NCI-H2196 treated with DMSO at 0.1 percent for 48 hours (cell line): ENCODE measurements around the gene DDTL.
"Not testable (repeated sequence)": the region's sequence is repeated elsewhere in the genome, so short reads cannot be mapped to it uniquely, and the experiment has no call there.

Experiments used
- DNase-seq: peaks from one replicate; lab custom pipeline; 2025; ENCODE audit not compliant: unreplicated experiment; lab: John Stamatoyannopoulos, UW

DDTL gene

DNA sequence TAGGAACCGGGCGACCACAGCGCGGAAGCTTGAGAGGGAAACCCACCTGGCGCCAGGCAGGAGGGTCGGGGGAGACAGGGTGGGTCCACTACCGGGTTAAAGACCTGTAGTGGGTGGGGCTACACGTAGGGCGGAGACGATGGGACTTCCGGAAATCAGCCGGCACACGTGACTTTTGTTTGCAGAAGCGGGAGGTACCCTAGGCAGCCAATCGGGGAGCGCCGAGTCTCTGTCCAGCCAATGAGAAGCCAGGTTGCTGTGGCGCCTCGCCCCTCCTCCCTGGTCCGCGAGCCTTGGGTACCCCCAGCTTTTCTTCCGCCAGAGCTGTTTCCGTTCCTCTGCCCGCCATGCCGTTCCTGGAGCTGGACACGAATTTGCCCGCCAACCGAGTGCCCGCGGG, at the start of gene DDTL:
DDTL (plus strand) TSS at position 321 of the 400 bp plus-strand sequence; CDS start at position 348, 27 bp downstream.
- not testable (repeated sequence) for DNase-seq

DNA sequence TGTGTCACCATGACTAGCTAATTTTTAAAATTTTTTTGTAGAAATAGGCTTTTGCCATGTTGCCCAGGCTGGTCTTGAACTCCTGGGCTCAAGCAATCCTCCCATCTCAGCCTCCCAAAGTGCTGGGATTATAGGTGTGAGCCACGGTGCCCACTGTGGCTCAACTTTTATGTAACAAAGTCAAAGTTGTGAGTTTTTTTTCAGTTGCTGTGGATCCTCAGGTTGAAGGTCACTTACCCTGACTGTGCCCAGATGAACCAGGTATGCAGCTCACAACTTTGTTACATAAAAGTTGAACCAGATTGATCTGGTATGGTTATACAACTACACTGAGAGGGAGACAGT, 46.4 kb upstream of the DDTL start:
- not testable (repeated sequence) for DNase-seq

DNA sequence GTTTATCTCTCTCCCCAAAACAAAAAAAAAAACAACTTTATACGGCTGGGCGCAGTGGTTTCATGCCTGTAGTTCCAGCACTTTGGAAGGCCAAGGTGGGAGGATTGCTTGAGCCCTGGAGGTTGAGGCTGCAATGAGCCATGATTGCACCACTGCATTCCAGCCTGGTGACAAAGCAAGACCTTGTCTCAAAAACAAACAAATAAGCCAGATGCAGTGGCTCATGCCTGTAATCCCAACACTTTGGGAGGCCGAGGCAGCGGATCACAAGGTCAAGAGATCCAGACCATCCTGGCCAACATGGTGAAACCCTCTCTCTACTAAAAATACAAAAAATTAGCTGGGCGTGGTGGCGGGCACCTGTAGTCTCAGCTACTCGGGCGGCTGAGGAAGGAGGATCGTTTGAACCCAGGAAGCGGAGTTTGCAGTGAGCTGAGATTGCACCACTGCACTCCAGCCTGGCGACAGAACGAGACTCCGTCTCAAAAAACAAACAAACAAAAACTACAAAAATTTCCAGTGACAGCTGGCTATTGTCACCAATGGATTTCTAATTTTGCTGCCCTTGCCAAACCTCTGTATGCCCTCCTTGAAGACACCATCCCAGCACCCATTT, 45.0 kb upstream of the DDTL start:
- not testable (repeated sequence) for DNase-seq

DNA sequence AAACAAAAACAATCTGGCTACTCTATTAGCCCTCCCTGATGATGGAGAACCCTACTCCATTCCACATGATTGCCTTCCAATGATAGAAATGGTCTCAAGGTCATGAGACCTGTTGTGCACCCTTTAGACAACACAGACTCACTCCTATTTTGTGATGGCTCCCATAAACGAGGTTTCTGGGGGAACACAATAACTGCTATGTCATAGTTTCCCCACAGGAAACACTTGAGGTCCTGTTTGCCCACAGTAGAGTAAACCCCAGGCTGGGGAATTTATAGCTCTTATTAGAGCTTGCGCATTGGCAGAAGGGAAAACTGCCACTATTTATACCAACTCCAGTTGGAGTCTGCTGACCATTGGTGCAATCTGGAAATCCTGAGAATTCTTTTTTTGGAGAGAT, 43.8 kb upstream of the DDTL start:
- no peak for DNase-seq

DNA sequence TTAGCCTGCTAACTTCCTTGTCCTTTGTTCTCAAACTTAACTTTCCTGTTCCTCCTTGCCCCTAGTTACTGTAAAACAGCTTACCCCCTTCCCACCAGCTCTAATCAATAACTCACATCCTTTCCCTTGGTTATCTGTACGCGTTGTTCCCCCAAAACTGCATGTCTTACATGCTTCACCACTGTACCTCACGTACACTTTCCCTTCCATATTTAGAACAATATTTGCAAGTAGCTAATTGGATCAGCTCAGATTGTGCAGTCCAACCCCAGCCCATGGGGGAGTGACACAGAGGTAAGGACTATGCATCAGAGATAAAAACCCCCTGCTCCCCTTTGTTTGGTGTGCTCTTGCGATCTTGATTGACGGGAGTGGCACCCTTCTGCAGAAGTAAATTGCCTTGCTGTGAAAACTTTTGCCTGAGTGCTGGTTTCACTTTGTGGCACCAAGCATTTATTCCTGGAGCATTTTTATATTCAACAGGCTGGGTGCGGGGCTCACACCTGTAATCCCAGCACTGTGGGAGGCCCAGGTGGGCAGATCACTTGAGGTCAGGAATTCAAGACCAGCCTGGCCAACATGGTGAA, 41.6 kb upstream of the DDTL start:
- DNase-seq = no peak

DNA sequence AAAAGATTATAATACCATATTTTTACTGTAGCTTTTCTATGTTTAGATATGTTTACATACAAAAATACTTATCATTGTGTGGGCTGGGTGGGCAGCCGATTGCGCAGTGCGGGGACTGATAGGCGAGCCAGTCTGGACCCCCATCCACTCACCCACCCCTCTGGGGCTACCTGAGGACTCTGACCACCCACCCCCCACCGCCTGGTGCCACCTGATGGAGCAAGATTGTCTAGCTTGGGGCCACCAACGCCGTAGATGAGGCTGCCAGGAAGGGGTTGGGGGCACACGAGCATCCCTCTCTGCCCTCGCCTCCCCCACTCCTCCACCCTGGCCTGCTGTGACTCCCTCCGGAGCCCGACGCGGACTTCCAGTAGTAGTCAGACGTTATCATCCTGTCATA, 40.1 kb upstream of the DDTL start:
- DNase-seq = no peak

DNA sequence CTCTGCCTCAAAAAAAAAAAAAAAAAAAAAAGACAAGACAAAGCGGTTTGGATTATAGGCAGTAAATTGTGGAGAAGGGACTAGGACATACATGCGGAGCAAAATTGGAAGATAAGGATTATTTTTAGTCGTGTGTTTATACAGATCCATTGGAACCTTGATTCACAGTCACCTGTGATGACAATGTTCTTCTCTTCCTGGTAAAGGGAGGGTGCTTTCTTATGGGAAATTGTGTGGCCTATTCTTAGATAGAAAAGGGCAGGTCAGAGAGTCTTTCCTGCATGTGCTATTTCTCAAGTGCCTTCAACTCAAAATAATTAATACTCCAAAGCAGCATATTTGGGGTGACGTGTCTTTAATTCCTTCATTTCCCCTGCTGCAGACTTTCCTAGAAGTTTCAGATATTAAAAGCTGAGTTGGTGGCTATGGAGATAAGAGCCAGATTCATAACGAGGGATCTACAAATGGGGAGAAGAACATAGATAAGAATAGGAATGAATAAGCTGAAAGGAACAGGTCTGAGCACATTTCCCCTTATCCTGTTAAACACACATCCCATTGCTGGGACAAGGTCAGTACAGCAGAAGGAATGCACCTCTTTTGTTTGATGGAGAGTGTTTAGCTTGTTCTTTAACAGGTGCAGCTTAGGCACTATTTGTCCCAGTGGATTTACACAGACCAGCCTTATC, 28.2 kb upstream of the DDTL start:
- no peak for DNase-seq

DNA sequence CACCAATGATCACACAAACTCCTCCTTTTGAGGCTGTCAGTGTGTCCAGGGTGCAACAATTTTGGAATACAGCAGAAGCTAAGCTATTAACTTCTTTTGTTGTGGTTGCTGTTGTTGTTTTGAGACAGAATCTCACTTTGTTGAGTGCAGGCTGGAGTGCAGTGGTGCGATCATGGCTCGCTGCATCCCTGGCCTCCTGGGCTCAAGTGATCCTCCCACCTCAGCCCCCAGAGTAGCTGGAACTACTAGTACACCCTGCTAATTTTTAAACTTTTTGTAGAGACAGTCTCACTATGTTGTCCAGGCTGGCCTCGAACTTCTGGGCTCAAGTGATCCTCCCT, 27.7 kb upstream of the DDTL start:
- no peak for DNase-seq

DNA sequence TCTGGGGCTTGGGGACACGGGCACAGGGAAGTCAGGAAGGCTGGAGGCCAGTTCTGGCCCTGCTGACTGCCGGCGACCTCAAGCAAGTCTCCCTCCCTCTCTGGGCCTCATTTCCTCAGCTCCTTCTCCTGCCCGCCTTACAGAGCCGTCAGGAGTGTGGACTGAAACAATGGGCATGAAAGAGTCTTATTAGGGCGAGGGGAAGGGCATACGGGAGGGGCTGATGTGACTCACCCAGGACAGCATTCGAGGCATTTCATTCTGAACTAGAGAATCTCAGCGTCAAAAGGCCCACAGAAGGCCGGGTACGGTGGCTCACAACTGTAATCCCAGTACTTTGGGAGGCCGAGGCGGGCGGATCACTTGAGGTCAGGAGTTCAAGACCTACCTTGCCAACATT, 26.5 kb upstream of the DDTL start:
- not testable (repeated sequence) for DNase-seq

DNA sequence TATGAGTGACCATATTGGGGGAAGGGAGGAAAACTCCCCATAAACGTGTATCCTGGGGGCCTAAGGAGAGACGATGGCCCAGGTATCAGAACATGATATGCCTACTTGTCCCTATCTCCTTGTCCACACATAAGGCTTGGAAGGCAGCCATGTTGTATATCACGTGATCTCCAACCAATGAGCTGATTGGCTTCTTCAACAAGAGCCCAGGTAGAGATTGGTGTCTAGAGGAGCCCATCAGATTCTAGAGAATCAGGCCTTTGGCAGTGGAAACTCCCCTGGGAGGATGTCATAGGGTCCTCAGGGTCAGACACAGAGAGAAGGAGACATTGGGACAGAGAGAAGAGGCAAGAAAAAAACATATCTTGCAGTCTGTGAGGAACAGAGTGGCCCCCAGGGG, 19.3 kb upstream of the DDTL start:
- DNase-seq = not testable (repeated sequence)

DNA sequence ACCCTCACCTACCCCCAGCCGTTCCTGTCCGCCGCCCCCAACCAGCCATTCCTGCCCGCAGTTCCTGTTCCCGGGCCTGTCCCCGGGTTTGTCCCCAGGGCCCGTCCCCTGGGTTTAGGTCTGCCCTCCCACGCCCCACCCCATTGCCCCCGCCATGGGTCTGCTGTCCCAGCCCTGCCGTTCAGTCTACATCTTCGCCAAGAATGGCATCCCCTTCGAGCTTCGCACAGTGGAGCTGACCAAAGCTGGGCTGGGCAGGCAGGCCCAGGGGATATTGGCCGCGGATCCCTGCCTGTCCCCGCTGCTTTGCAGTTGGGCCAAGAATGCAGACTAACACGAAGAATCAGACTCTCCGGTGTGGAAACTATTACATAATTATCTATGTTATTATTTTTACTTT, 16.9 kb upstream of the DDTL start:
- not testable (repeated sequence) for DNase-seq

DNA sequence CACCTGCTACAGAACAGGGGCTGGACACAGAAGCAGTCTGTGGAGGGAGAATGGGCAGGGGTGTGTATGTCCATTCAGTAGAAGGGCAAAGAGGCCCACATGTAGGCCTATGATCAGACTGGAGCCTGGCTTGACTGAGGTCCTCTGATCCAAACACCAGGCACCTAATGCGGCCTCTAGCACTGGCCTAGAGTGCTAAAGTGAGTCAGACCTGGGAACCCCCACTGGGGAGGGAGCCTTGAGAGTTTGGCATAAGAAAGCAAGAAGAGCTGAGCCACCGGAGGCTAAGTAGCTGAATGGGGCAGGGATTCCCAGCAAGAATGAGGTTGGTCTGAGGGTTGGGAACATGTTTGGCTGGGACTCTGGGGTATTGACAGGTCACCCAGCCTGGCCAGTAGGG, 15.3 kb upstream of the DDTL start:
- not testable (repeated sequence) for DNase-seq

DNA sequence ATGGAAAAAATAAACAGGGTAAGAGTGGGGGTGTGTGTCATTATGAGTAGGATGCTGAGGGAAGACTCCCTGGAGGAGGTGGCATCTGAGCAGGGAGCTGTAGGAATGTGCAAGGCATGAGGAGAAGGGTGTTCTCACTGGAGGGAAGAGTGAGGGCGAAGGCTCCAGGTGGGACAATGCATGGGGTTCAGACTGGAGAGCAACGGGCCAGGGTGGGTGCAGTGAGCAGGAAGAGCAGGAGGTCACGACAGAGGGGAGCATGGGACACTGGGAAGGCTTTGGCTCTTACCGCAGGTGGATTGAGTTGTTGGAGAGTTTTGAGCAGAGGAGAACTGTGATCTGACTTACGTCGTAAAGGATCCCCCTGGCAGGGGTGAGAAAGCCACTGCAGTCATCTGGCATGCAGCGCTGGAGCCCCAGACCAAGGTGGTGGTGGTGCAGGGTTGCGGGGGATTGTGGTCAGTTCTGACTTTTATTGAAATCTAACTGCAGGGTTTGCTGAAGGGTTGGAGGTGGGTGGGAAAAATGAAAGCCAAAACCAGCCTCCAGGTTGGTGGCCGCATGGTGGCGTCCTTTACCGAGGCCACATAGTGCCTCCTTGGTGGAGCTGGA, 13.8 kb upstream of the DDTL start:
- DNase-seq = not testable (repeated sequence)

DNA sequence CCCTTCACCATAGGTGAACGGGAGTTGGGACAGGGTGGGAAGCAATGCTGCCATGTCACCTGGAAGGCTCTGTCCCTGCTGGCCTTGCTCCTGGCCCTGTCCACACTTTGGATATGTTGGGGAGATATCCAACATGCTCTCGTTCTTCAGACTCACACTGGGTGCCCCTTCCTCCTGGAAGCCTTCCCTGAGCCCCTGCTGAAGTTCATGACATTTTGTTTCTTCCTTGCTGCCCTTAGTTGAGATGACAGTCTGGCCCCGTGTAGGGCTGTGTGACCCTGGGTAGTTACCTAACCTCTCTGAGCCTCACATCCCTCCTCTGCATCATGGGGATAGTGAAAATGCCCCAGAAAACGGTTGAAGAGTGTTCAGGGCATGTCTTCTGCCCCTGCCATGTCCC, 13.2 kb upstream of the DDTL start:
- DNase-seq = not testable (repeated sequence)

DNA sequence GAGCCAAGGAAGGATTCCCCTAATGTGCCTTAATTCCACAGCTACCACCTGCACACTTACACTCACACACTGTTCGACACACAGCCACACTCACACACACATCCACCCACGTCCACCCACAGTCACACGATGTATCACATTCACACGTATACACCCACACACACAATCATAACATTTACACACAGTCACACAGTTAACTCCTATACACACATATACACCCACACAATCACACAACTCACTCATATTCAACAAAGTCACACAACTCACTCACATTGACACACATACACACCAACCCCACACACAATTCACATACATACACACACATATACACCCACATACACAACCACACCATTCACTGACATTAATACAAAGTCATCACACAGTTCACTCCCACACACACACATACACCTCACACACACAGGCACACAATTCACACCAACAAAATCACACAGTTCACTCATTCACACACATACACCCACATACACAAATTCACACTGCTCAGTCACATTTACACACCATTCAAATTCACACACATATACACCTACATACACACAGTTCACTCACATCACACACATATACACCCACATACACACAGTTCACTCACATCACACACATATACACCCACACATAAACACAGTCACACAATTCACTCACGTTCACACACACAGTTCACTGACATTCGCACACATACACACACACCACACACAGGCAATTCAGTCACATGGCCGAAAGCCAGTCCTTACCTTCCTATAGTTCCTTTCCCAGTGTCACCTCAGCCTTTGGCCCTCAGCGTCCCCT, 12.3 kb upstream of the DDTL start:
- not testable (repeated sequence) for DNase-seq

DNA sequence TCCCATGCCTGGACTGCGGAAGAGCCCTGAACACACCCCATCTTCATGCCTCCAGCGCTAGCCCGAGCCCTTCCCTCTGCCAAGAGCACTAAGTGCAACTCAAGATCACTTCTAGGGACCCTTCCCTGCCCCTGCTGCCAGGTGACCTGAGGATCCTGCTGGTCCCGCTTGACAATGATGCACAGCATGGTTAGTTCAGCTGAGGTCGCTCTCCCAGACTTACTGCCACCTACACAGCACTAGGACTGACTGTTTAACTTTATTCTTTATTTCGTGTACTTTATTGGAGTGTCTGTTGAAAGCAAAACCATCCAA, 11.7 kb upstream of the DDTL start:
- DNase-seq = not testable (repeated sequence)

DNA sequence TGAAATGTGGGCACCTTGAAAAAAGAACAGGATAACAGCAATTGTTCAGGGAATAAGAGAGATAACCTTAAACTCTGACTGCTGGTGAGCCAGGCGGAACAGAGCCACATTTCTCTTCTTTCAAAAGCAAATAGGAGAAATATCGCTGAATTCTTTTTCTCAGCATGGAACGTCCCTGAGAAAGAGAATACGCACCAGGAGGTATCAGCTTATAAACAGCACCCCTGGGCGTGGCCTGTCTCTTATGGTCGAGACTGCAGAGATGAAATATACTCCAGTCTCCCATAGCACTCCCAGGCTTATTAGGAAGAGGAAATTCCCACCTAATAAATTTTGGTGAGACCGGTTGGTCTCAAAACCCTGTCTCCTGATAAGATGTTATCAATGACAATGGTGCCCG, 10.8 kb upstream of the DDTL start:
- DNase-seq = not testable (repeated sequence)

DNA sequence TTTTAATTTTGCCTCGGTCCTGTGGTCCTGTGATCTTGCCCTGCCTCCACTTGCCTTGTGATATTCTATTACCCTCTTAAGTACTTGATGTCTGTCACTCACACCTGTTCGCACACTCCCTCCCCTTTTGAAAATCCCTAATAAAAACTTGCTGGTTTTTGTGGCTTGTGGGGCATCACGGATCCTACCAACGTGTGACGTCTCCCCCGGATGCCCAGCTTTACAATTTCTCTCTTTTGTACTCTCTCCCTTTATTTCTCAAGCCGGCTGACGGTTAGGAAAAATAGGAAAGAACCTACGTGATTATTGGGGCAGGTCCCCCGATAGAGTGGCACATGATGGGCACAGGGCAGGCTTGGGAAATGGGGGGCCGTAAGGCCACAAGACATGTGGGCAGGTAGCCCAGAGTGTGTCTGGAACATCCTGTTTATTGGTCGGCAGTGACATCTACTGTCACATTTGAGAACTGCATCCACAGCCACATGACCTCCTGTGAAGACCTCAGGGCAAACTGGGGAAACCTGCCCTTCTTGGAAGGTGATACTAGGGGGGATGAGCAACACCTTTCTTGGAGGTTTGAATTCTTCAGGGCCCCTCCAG, 10.3 kb upstream of the DDTL start:
- DNase-seq = not testable (repeated sequence)

DNA sequence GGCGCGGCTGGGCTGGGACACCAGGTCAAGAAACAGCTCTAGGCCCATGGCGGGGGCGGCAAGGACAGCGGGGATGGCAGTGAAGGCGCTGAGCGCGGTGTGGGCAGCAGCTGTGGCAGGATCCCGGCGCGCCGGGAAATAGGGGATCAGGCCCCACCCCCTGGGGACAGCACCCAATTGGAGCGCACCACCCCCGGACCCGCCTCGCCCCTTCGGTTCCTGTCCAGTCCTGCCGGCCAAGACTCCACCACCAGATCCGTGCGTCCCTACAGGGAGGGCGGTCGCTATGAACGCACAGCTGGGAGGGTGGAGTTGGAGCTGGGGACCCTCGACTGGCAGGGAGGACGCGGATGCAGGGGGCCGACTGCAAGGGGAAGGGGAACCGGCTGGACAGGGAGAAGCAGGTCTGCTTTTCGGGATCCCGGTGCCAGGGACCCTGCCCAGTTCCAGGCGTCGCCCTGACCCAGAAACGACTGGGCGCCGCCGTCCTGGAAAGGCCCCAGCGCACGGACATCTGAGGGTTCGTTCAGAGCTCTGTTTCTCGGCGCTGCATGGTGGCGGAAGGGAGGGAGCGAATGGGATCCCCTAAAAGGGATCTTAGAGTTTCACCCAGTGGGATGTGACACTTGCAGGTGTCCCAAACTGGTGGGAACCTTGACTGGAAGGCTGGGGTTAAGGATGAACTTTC, 5.5 kb upstream of the DDTL start, which contains the start of gene GSTT2B:
GSTT2B (minus strand) TSS at position 112 of the 688 bp plus-strand sequence; CDS start at position 48, 64 bp downstream.
- DNase-seq = not testable (repeated sequence)

DNA sequence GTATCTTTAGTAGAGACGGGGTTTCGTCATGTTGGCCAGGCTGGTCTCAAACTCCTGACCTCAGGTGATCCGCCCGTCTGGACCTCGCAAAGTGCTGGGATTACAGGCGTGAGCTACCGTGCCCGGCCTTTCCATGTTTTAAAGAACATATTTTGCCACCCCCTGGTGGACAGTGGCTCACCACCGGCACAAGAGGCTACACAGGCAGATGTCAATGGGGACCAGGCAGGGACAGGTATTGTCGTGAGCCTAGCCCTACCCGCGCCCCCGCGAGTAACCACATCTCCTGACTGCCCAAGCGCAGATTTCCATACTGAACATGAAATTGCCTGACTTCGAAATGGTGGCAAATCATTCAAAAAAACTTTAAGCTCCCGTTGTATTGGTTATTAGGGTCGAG, 594 bp upstream of the DDTL start:
- DNase-seq = not testable (repeated sequence)
